ENCODE results near the gene KYNU. TPM values are rescaled to one million over a fixed set of nuclear protein-coding genes. Genes with fewer than 3 reads are reported as not detected.
"Not testable (repeated sequence)": the region's sequence is repeated elsewhere in the genome, so short reads cannot be mapped to it uniquely, and the experiment has no call there.

Gene KYNU
- total and polyA plus RNA-seq, 5 donors: 0.50 to 2.3 (median 2.0) TPM

DNA sequence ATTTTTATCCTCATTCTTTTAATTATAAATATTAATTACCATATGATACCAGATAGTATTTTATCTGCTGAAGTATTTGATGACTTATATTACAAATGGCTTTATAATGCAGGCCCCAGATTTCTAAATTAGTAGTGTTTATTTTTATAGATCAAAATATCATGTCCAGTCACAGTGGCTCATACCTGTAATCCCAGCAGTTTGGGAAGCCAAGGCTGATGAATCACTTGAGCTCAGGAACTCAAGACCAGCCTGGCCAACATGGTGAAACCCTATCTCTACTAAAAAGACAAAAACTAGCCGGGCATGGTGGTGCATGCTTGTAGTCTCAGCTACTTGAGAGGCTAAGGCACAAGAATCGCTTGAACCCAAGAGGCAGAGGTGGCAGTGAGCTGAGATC lies 151.7 kb downstream of the KYNU start:
- Histone ChIP-seq H3K4me1 (ENCODE audit: control insufficient read depth, insufficient read depth, low read length) (no peaks in the 10 kb centered on the region), H3K4me3 (ENCODE audit: low read length) (no peak overlapping the region), H3K9me3 (ENCODE audit: control insufficient read depth, low read length) (no peaks in the 10 kb centered on the region), H3K27ac (ENCODE audit: low read length) (no peak overlapping the region), H3K27me3 (ENCODE audit: control insufficient read depth, insufficient read depth) (no peaks in the 10 kb centered on the region)
- ATAC-seq (no peak), DNase-seq (no peak)
- intact Hi-C loops (cut with DNase I): no loop called here
- 70% methylated on average over 2 of the region's 2 CpGs for WGBS

GRCh38 chr2:143030127-143030526 lies 152.7 kb downstream of the KYNU start:
- intact Hi-C loops (cut with DNase I): no loop called here
- WGBS: 79% methylated on average over 2 of the region's 2 CpGs
- no peak overlapping the region for H3K27ac ChIP-seq (ENCODE audit: low read length)

GRCh38 chr2:143034292-143035074 lies 157.0 kb downstream of the KYNU start:
- Histone ChIP-seq H3K27me3 (ENCODE audit: control insufficient read depth, insufficient read depth) (no peaks in the 10 kb centered on the region), H3K4me1 (ENCODE audit: control insufficient read depth, insufficient read depth, low read length) (no peaks in the 10 kb centered on the region), H3K9me3 (ENCODE audit: control insufficient read depth, low read length) (no peaks in the 10 kb centered on the region), H3K4me3 (ENCODE audit: low read length) (no peak overlapping the region), H3K27ac (ENCODE audit: low read length) (no peak overlapping the region)
- ATAC-seq (peak; percentile 67 to 69), DNase-seq (peak in 1 of 3 donors; percentile 45)
- intact Hi-C loops (cut with DNase I): no loop called here
- WGBS: 28% methylated on average over 5 of the region's 5 CpGs

More at GRCh38 chr2:143030127-143030526, 152.7 kb downstream of the KYNU start:
- ATAC-seq: no peak
- Histone ChIP-seq H3K4me1 (ENCODE audit: control insufficient read depth, insufficient read depth, low read length) (no peaks in the 10 kb centered on the region), H3K4me3 (ENCODE audit: low read length) (no peak overlapping the region), H3K9me3 (ENCODE audit: control insufficient read depth, low read length) (no peaks in the 10 kb centered on the region), H3K27me3 (ENCODE audit: control insufficient read depth, insufficient read depth) (no peaks in the 10 kb centered on the region)
- DNase-seq: no peak

- intact Hi-C loops (cut with DNase I): no loop called here
- no peak for ATAC-seq
- DNase-seq: no peak
- Histone ChIP-seq H3K4me1 (ENCODE audit: control insufficient read depth, insufficient read depth, low read length) (no peaks in the 10 kb centered on the region), H3K27ac (ENCODE audit: low read length) (no peak overlapping the region), H3K27me3 (ENCODE audit: control insufficient read depth, insufficient read depth) (no peaks in the 10 kb centered on the region), H3K9me3 (ENCODE audit: control insufficient read depth, low read length) (no peaks in the 10 kb centered on the region), H3K4me3 (ENCODE audit: low read length) (no peak overlapping the region)
- WGBS: 96% methylated on average over 1 of the region's 1 CpG
Measured at GRCh38 chr2:143051465-143051864, 174.0 kb downstream of the KYNU start.

DNA sequence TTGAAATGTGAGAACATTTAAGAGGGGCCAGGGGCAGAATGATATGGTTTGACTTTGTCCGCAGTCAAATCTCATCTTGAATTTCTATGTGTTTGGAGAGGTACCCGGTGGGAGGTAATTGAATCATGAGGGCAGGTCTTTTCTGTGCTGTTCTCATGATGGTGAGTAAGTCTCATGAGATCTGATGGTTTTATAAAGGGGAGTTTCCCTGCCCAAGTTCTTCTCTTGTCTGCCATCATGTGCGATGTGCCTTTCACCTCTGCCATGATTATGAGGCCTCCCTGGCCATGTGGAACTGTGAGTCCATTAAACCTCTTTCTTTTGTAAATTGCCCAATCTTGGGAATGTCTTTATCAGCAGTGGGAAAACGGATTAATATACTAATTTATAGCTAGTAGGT lies 176.0 kb downstream of the KYNU start:
- ATAC-seq; intact Hi-C loops (cut with DNase I); H3K27me3 ChIP-seq (ENCODE audit: control insufficient read depth, insufficient read depth); H3K27ac ChIP-seq (ENCODE audit: low read length); H3K4me3 ChIP-seq (ENCODE audit: low read length); DNase-seq; H3K9me3 ChIP-seq (ENCODE audit: control insufficient read depth, low read length); H3K4me1 ChIP-seq (ENCODE audit: control insufficient read depth, insufficient read depth, low read length): not testable (repeated sequence)
- WGBS: 81% methylated on average over 4 of the region's 4 CpGs

DNA sequence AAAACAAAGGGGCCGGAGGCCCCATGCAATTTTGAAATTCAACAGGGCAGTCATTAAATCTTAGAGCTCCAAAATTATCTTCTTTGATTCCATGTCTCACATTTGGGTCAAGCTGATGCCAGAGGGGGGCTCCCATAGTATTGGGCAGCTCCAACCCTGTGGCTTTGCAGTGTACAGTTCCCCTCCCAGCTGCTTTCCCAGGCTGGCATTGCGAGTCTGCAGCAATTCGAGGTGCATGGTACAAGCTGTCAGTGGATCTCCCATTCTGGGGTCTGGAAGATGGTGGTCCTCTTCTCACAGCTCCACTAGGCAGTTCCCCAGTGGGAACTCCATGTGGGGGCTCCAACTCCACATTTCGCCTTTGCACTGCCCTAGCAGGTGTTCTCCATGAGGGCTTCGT lies 179.1 kb downstream of the KYNU start:
- 91% methylated on average over 5 of the region's 5 CpGs for WGBS
- intact Hi-C loops (cut with DNase I): no loop called here
- Histone ChIP-seq H3K27me3 (ENCODE audit: control insufficient read depth, insufficient read depth) (no peaks in the 10 kb centered on the region), H3K4me1 (ENCODE audit: control insufficient read depth, insufficient read depth, low read length) (no peaks in the 10 kb centered on the region), H3K4me3 (ENCODE audit: low read length) (no peak overlapping the region), H3K9me3 (ENCODE audit: control insufficient read depth, low read length) (peaks cover 2% of the 10 kb centered on the region), H3K27ac (ENCODE audit: low read length) (no peak overlapping the region)
- ATAC-seq: no peak
- peak in 1 of 3 donors; percentile 35 for DNase-seq

- no peak overlapping the region for H3K27ac ChIP-seq (ENCODE audit: low read length)
- no peaks in the 10 kb centered on the region for H3K27me3 ChIP-seq (ENCODE audit: control insufficient read depth, insufficient read depth)
- ATAC-seq (no peak), DNase-seq (no peak)
- H3K4me3 ChIP-seq (ENCODE audit: low read length): no peak overlapping the region
- WGBS: 43% methylated on average over 1 of the region's 1 CpG
- H3K9me3 ChIP-seq (ENCODE audit: control insufficient read depth, low read length): peaks cover 2% of the 10 kb centered on the region
- intact Hi-C loops (cut with DNase I): no loop called here
- H3K4me1 ChIP-seq (ENCODE audit: control insufficient read depth, insufficient read depth, low read length): no peaks in the 10 kb centered on the region
Measured at GRCh38 chr2:143058851-143059250, 181.4 kb downstream of the KYNU start.

GRCh38 chr2:143063612-143064200 lies 186.2 kb downstream of the KYNU start:
- 65% methylated on average over 1 of the region's 1 CpG for WGBS
- ATAC-seq: no peak
- H3K9me3 ChIP-seq (ENCODE audit: control insufficient read depth, low read length): no peaks in the 10 kb centered on the region
- H3K4me3 ChIP-seq (ENCODE audit: low read length): no peak overlapping the region
- no peak for DNase-seq
- intact Hi-C loops (cut with DNase I): no loop called here
- no peaks in the 10 kb centered on the region for H3K27me3 ChIP-seq (ENCODE audit: control insufficient read depth, insufficient read depth)
- no peak overlapping the region for H3K27ac ChIP-seq (ENCODE audit: low read length)
- no peaks in the 10 kb centered on the region for H3K4me1 ChIP-seq (ENCODE audit: control insufficient read depth, insufficient read depth, low read length)

DNA sequence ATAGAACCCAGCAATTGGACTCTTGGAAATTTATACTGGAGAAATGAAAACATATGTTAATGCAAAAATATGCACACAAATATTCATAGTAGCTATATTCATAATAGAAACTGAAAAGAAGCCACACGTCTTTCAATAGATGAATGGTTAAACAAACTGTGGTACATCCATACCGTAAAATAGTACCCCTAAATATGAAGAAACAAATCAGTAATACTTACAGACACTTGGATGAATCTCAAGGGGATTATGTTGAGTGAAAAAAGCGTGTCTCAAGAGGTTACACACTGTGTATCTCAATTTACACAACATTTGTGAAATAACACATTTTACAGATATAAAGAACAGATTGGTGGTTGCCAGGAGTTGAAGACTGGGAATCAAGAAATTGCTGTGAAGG lies 190.6 kb downstream of the KYNU start:
- no peak for ATAC-seq
- 79% methylated on average over 3 of the region's 3 CpGs for WGBS
- H3K9me3 ChIP-seq (ENCODE audit: control insufficient read depth, low read length): no peaks in the 10 kb centered on the region
- H3K4me3 ChIP-seq (ENCODE audit: low read length): no peak overlapping the region
- intact Hi-C loops (cut with DNase I): no loop called here
- no peaks in the 10 kb centered on the region for H3K27me3 ChIP-seq (ENCODE audit: control insufficient read depth, insufficient read depth)
- DNase-seq: no peak
- no peaks in the 10 kb centered on the region for H3K4me1 ChIP-seq (ENCODE audit: control insufficient read depth, insufficient read depth, low read length)
- H3K27ac ChIP-seq (ENCODE audit: low read length): no peak overlapping the region

DNA sequence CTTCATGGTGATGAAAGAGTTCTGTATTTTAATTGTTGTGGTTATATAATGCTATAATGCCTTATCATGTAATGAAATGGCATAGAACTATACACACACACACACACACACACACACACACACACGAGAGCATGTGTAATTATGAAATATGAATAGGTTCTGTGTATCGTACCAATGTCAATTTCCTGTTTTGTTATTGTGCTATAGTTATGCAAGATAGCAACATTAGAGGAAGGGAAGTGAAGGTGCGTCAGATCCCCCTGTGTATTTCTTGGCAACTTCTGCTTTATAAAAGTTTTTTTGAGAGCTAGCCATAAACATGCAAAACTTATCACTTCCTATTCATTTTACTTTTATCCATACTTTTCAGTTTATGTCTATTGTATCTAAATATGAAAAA lies 191.0 kb downstream of the KYNU start:
- intact Hi-C loops (cut with DNase I): no loop called here
- ATAC-seq (no peak), DNase-seq (no peak)
- Histone ChIP-seq H3K27me3 (ENCODE audit: control insufficient read depth, insufficient read depth) (no peaks in the 10 kb centered on the region), H3K27ac (ENCODE audit: low read length) (no peak overlapping the region), H3K4me1 (ENCODE audit: control insufficient read depth, insufficient read depth, low read length) (no peaks in the 10 kb centered on the region), H3K4me3 (ENCODE audit: low read length) (no peak overlapping the region), H3K9me3 (ENCODE audit: control insufficient read depth, low read length) (no peaks in the 10 kb centered on the region)
- 44% methylated on average over 3 of the region's 3 CpGs for whole genome bisulfite sequencing

GRCh38 chr2:143070704-143071103 lies 193.2 kb downstream of the KYNU start:
- H3K27me3 ChIP-seq (ENCODE audit: control insufficient read depth, insufficient read depth): no peaks in the 10 kb centered on the region
- intact Hi-C loops (cut with DNase I): no loop called here
- ATAC-seq (no peak), DNase-seq (no peak)
- no peaks in the 10 kb centered on the region for H3K4me1 ChIP-seq (ENCODE audit: control insufficient read depth, insufficient read depth, low read length)
- no peak overlapping the region for H3K27ac ChIP-seq (ENCODE audit: low read length)
- no peak overlapping the region for H3K4me3 ChIP-seq (ENCODE audit: low read length)
- H3K9me3 ChIP-seq (ENCODE audit: control insufficient read depth, low read length): no peaks in the 10 kb centered on the region
- WGBS: 79% methylated on average over 1 of the region's 1 CpG
